ENCODE results near the gene FER1L5.

GRCh38 chr2:96601382-96602292 is 40.9 kb upstream of the FER1L5 start:
- no peak for TF ChIP-seq USF2 (IDR thresholded peaks at IDR 0.05; ENCODE audit: borderline replicate concordance, low read depth, low read length)
- no peak for TF ChIP-seq CTCF (IDR thresholded peaks at IDR 0.05)
- no peak for TF ChIP-seq TEAD4 (IDR thresholded peaks at IDR 0.05; ENCODE audit: borderline replicate concordance, insufficient read depth)
- no peak for TF ChIP-seq MAX (IDR thresholded peaks at IDR 0.05; ENCODE audit: low read depth)
